Measurements from ENCODE around the gene MRPS34. TPM values are rescaled to one million over a fixed set of nuclear protein-coding genes. Genes with fewer than 3 reads are reported as not detected.
"Not testable (repeated sequence)": the region's sequence is repeated elsewhere in the genome, so short reads cannot be mapped to it uniquely, and the experiment has no call there.

MRPS34 gene
- total RNA-seq, 4 donors from 2014 or later: 67.6 to 114 (median 82.3) TPM

GRCh38 chr16:1740781-1741490 lies 32.0 kb downstream of the MRPS34 start:
- TF ChIP-seq CTCF (IDR thresholded peaks at IDR 0.05): no peak
- no peak for TF ChIP-seq POLR2A (IDR thresholded peaks at IDR 0.05)
- H3K4me1 ChIP-seq: no peaks in the 10 kb centered on the region
- H3K27ac ChIP-seq: no peak overlapping the region
- H3K27me3 ChIP-seq: no peaks in the 10 kb centered on the region
- H3K4me3 ChIP-seq: no peak overlapping the region
- peaks cover 0 to 37% (median 0%) of the 10 kb centered on the region in 3 donors for H3K36me3 ChIP-seq
- no peak for DNase-seq
- no peaks in the 10 kb centered on the region for H3K9me3 ChIP-seq

- H3K27ac ChIP-seq: no peak overlapping the region
- no peaks in the 10 kb centered on the region for H3K27me3 ChIP-seq
- DNase-seq: no peak
- H3K9me3 ChIP-seq: no peaks in the 10 kb centered on the region
- peaks cover 0 to 30% (median 0%) of the 10 kb centered on the region in 3 donors for H3K36me3 ChIP-seq
- no peak for TF ChIP-seq POLR2A (IDR thresholded peaks at IDR 0.05)
- TF ChIP-seq CTCF (IDR thresholded peaks at IDR 0.05): no peak
- H3K4me3 ChIP-seq: no peak overlapping the region
- no peaks in the 10 kb centered on the region for H3K4me1 ChIP-seq
Measured at GRCh38 chr16:1740234-1740633, 32.7 kb downstream of the MRPS34 start.

- DNase-seq: no peak
Measured at GRCh38 chr16:1734816-1735215, 38.1 kb downstream of the MRPS34 start.

GRCh38 chr16:1734123-1734522 lies 38.8 kb downstream of the MRPS34 start:
- DNase-seq: no peak
- Histone ChIP-seq H3K4me3 (no peak overlapping the region), H3K27ac (no peak overlapping the region), H3K27me3 (no peaks in the 10 kb centered on the region), H3K9me3 (no peaks in the 10 kb centered on the region), H3K4me1 (no peaks in the 10 kb centered on the region), H3K36me3 (peaks cover 0 to 58% (median 0%) of the 10 kb centered on the region in 3 donors)
- TF ChIP-seq CTCF (IDR thresholded peaks at IDR 0.05): no peak
- TF ChIP-seq POLR2A (IDR thresholded peaks at IDR 0.05): no peak

More at GRCh38 chr16:1734816-1735215, 38.1 kb downstream of the MRPS34 start:
- Histone ChIP-seq H3K27ac (no peak overlapping the region), H3K4me1 (no peaks in the 10 kb centered on the region), H3K36me3 (peaks cover 0 to 51% (median 0%) of the 10 kb centered on the region in 3 donors), H3K9me3 (no peaks in the 10 kb centered on the region), H3K27me3 (no peaks in the 10 kb centered on the region), H3K4me3 (no peak overlapping the region)
- TF ChIP-seq POLR2A (IDR thresholded peaks at IDR 0.05) (no peak), CTCF (IDR thresholded peaks at IDR 0.05) (no peak)

GRCh38 chr16:1732551-1732987 lies 40.4 kb downstream of the MRPS34 start:
- not testable (repeated sequence) for DNase-seq
- peaks cover 0 to 73% (median 0%) of the 10 kb centered on the region in 3 donors for H3K36me3 ChIP-seq

GRCh38 chr16:1732071-1732470 lies 40.9 kb downstream of the MRPS34 start:
- Histone ChIP-seq H3K27ac (no peak overlapping the region), H3K36me3 (peaks cover 0 to 76% (median 0%) of the 10 kb centered on the region in 3 donors), H3K4me1 (no peaks in the 10 kb centered on the region), H3K9me3 (no peaks in the 10 kb centered on the region), H3K27me3 (no peaks in the 10 kb centered on the region), H3K4me3 (no peak overlapping the region)
- TF ChIP-seq POLR2A (IDR thresholded peaks at IDR 0.05) (no peak), CTCF (IDR thresholded peaks at IDR 0.05) (no peak)
- DNase-seq: no peak

More at GRCh38 chr16:1732551-1732987, 40.4 kb downstream of the MRPS34 start:
- H3K4me3 ChIP-seq, H3K27ac ChIP-seq, H3K27me3 ChIP-seq, H3K9me3 ChIP-seq, H3K4me1 ChIP-seq: not testable (repeated sequence)
